Endodermal cell (in vitro differentiated cells): ENCODE measurements around the gene MTMR2. TPM values are rescaled to one million over a fixed set of nuclear protein-coding genes. Genes with fewer than 3 reads are reported as not detected.

ENCODE experiments used
- total RNA-seq, 2 donors: library from RNA; stranded (reverse); fragmentation: NEBNext Ultra II Directional in 1 of 2; extraction: Animal tissue kit (Norgen Biotek cat#: 25700) in 1 of 2; gene quantifications; 2 replicates in 1 of 2; 3 replicates in 1 of 2; pipeline ENCODE4 v1.2.1, GENCODE V29; 2021

Gene MTMR2
- total RNA-seq, 2 donors from 2014 or later: 56.9 to 65.8 TPM

Other genes with a start within 250 kb of the MTMR2 start
- 10 to 100 TPM; 36.5 to 40.2 TPM for gene FAM76B, start 134.3 kb downstream of the MTMR2 start, total RNA-seq
- gene CEP57, start 133.6 kb downstream of the MTMR2 start, total RNA-seq: 10 to 100 TPM; 54.6 to 88.1 TPM